GM12872 (cell line): ENCODE results near the gene PTDSS2.

Source experiments
- CTCF ChIP-seq: IDR thresholded peaks from 3 replicates; pipeline ENCODE4 v1.5.1; 2011; ENCODE audit warnings: low read depth, mild to moderate bottlenecking, low read length, moderate library complexity; ENCODE audit not compliant: insufficient read depth

Gene PTDSS2

GRCh38 chr11:494761-495536, 44.9 kb downstream of the PTDSS2 start:
- TF ChIP-seq CTCF, result no peak

GRCh38 chr11:495537-495931, 45.5 kb downstream of the PTDSS2 start:
- TF ChIP-seq CTCF, result no peak

- TF ChIP-seq CTCF, result no peak
Observed at GRCh38 chr11:496834-497564, 46.9 kb downstream of the PTDSS2 start.

GRCh38 chr11:497565-498296, 47.7 kb downstream of the PTDSS2 start:
- no peak for TF ChIP-seq CTCF

- no peak for TF ChIP-seq CTCF
Observed at GRCh38 chr11:498297-499181, 48.5 kb downstream of the PTDSS2 start.

- no peak for TF ChIP-seq CTCF
Observed at GRCh38 chr11:499201-500076, 49.4 kb downstream of the PTDSS2 start.
